ENCODE measurements around the gene PABPN1L. TPM values are rescaled to one million over a fixed set of nuclear protein-coding genes. Genes with fewer than 3 reads are reported as not detected.

PABPN1L gene
- total and polyA plus RNA-seq, 2 of the 4 experiments (the other 2 are of a cell fraction), result not detected

DNA sequence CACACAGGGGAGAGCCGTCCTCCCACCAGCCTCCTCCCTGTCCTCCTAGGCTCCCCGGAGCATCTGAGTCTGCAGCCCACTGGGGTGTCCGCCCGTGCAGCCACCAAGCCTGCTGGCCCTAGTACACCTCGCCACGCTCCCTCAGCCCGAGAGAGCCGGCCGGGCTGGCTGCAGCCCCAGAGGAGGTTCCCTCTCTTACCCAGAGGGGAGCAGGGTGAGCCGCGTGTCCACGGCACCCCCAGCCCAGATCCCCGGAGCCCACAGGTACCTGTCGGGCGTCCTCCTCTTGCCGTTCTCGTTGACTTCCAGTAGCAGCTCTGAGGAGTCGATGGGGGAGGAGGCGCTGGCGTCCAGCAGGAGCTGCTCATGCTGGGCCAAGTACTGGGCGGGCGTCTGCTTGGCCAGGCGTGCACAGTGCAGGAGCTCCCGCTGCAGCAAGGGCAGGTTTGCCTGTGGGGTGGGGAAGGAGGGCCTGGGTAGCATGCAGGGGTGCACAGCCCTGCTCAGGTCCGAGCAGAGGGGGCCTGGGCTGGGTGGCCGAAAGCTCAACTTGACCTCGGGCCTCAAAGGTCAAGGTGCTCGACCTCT, 19.3 kb upstream of the PABPN1L start:
- no peak overlapping the region for H3K23ac ChIP-seq (ENCODE audit: low read depth, low read length)
- ATAC-seq (ENCODE audit: low read depth) (no peak), DNase-seq (no peak)
- in situ Hi-C loops (cut with MboI; ENCODE audit: low sequenced_read_pairs) (no loop called here), dilution Hi-C loops (cut with HindIII; ENCODE audit: low sequenced_read_pairs, unreplicated experiment) (no loop called here), intact Hi-C loops (cut with micrococcal nuclease) (no loop called here)
- H4K91ac ChIP-seq (ENCODE audit: insufficient read depth, low read depth, low read length), result no peak overlapping the region
- no peak overlapping the region for H4K5ac ChIP-seq (ENCODE audit: low read depth, low read length)
- H2AK9ac ChIP-seq (replicated peaks; ENCODE audit: low read depth, low read length, poor library complexity), result no peak overlapping the region
- no peak overlapping the region for H2BK15ac ChIP-seq (ENCODE audit: low read depth, low read length)
- ChIA-PET POLR2A (ENCODE audit: unreplicated experiment) (no interaction called here), CTCF (no interaction called here)
- H2AK5ac ChIP-seq (ENCODE audit: low read depth, low read length), result no peak overlapping the region
- no peaks in the 10 kb centered on the region for H3K9me1 ChIP-seq (ENCODE audit: insufficient read depth, low read length)
- no peak overlapping the region for H3K18ac ChIP-seq (ENCODE audit: low read depth, low read length)
- no TSS peak for BruUV-seq (replicated peaks)
- no peak overlapping the region for H4K8ac ChIP-seq (ENCODE audit: low read depth in 2 of 2, low read length in 2 of 2)
- no peak overlapping the region for H3K56ac ChIP-seq (ENCODE audit: extremely low read depth, insufficient read depth, low read length)
- TF ChIP-seq POLR2A (IDR thresholded peaks at IDR 0.05; ENCODE audit: low read depth, low read length), result no peak
- no peak for TF ChIP-seq RCOR1 (IDR thresholded peaks at IDR 0.05; ENCODE audit: insufficient replicate concordance, low read length)
- TF ChIP-seq, protein P1, sequence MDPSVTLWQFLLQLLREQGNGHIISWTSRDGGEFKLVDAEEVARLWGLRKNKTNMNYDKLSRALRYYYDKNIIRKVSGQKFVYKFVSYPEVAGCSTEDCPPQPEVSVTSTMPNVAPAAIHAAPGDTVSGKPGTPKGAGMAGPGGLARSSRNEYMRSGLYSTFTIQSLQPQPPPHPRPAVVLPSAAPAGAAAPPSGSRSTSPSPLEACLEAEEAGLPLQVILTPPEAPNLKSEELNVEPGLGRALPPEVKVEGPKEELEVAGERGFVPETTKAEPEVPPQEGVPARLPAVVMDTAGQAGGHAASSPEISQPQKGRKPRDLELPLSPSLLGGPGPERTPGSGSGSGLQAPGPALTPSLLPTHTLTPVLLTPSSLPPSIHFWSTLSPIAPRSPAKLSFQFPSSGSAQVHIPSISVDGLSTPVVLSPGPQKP (IDR thresholded peaks at IDR 0.05; ENCODE audit: borderline replicate concordance, low read depth, low read length), result no peak
- TF ChIP-seq MXI1 (IDR thresholded peaks at IDR 0.05; ENCODE audit: borderline replicate concordance, low read depth, low read length), result no peak
- TF ChIP-seq FOS (IDR thresholded peaks at IDR 0.05; ENCODE audit: low read depth, low read length), result no peak
- no peak for TF ChIP-seq CEBPB (IDR thresholded peaks at IDR 0.05; ENCODE audit: low read depth, low read length)
- TF ChIP-seq, protein P2, sequence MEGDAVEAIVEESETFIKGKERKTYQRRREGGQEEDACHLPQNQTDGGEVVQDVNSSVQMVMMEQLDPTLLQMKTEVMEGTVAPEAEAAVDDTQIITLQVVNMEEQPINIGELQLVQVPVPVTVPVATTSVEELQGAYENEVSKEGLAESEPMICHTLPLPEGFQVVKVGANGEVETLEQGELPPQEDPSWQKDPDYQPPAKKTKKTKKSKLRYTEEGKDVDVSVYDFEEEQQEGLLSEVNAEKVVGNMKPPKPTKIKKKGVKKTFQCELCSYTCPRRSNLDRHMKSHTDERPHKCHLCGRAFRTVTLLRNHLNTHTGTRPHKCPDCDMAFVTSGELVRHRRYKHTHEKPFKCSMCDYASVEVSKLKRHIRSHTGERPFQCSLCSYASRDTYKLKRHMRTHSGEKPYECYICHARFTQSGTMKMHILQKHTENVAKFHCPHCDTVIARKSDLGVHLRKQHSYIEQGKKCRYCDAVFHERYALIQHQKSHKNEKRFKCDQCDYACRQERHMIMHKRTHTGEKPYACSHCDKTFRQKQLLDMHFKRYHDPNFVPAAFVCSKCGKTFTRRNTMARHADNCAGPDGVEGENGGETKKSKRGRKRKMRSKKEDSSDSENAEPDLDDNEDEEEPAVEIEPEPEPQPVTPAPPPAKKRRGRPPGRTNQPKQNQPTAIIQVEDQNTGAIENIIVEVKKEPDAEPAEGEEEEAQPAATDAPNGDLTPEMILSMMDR (conservative IDR thresholded peaks at IDR 0.05; ENCODE audit: low read depth, low read length), result no peak
- TF ChIP-seq RAD21 (IDR thresholded peaks at IDR 0.05; ENCODE audit: low read length), result no peak
- no peak for TF ChIP-seq BHLHE40 (IDR thresholded peaks at IDR 0.05; ENCODE audit: low read depth, low read length)
- TF ChIP-seq CHD1 (IDR thresholded peaks at IDR 0.05; ENCODE audit: low read depth, low read length), result no peak
- no peak for TF ChIP-seq RFX5 (IDR thresholded peaks at IDR 0.05; ENCODE audit: low read depth, low read length)
- TF ChIP-seq MAZ (IDR thresholded peaks at IDR 0.05; ENCODE audit: borderline replicate concordance, low read depth, low read length), result no peak
- TF ChIP-seq SMC3 (IDR thresholded peaks at IDR 0.05; ENCODE audit: low read depth, low read length), result no peak
- TF ChIP-seq MAFK (IDR thresholded peaks at IDR 0.05; ENCODE audit: low read depth, low read length), result no peak
- TF ChIP-seq, protein P3, sequence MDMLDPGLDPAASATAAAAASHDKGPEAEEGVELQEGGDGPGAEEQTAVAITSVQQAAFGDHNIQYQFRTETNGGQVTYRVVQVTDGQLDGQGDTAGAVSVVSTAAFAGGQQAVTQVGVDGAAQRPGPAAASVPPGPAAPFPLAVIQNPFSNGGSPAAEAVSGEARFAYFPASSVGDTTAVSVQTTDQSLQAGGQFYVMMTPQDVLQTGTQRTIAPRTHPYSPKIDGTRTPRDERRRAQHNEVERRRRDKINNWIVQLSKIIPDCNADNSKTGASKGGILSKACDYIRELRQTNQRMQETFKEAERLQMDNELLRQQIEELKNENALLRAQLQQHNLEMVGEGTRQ (IDR thresholded peaks at IDR 0.05; ENCODE audit: low read depth, low read length), result no peak
- TF ChIP-seq NFE2L2 (IDR thresholded peaks at IDR 0.05; ENCODE audit: low read depth, low read length), result no peak
- H3K27ac ChIP-seq (ENCODE audit: insufficient read depth, low read length), result no peak overlapping the region
- H2BK120ac ChIP-seq (ENCODE audit: low read depth, low read length), result no peak overlapping the region
- H3K9ac ChIP-seq (ENCODE audit: low read depth, low read length), result no peak overlapping the region
- no peak overlapping the region for H3K4me2 ChIP-seq (ENCODE audit: low read depth, low read length)
- H2BK20ac ChIP-seq (ENCODE audit: low read depth, low read length), result no peak overlapping the region
- no peak overlapping the region for H3K4me3 ChIP-seq (ENCODE audit: insufficient read depth, low read depth, low read length)
- peaks cover 8% of the 10 kb centered on the region; the same call in 1 of the 2 replicates for H3K4me1 ChIP-seq (ENCODE audit: control insufficient read depth, insufficient read depth, low read length)
- WGBS, 2 experiments (ENCODE audit: extremely low coverage in 2 of 2, insufficient read length in 1 of 2), result 89% methylated on average over 15 of the region's 28 CpGs; no CpG with 5 or more reads in 1 of the 2 experiments
- H3K9me3 ChIP-seq (ENCODE audit: control insufficient read depth, insufficient read depth, low read length), result peaks cover 6% of the 10 kb centered on the region
- no peaks in the 10 kb centered on the region for H3K79me1 ChIP-seq (ENCODE audit: low read depth in 1 of 2, low read length in 2 of 2)
- H2AFZ ChIP-seq (replicated peaks; ENCODE audit: low read length, poor library complexity), result no peak overlapping the region
- no peaks in the 10 kb centered on the region for H3K36me3 ChIP-seq (ENCODE audit: control insufficient read depth, insufficient read depth, low read length)
- no peak overlapping the region for H3K14ac ChIP-seq (replicated peaks; ENCODE audit: low read depth, low read length)
- H2BK5ac ChIP-seq (ENCODE audit: low read depth, low read length, poor library complexity, severe bottlenecking), result no peak overlapping the region
- H4K20me1 ChIP-seq (ENCODE audit: insufficient read depth, low read length), result no peaks in the 10 kb centered on the region
- no peak overlapping the region for H3K4ac ChIP-seq (ENCODE audit: low read depth, low read length)
- peaks cover 9% of the 10 kb centered on the region; the same call in 1 of the 2 replicates for H3K27me3 ChIP-seq (ENCODE audit: control insufficient read depth, insufficient read depth, low read length)

Data from IMR-90 (cell line).